LNCaP clone FGC (cell line): ENCODE measurements around the gene FIGNL1.

Source experiments
- DNase-seq: peaks from one replicate; pipeline ENCODE4 v3.0.0-alpha.2; 2011; ENCODE audit warnings: low read depth
- H3K4me3 ChIP-seq: 2 replicates; pipeline ENCODE4 v1.5.1; 2011; ENCODE audit warnings: mild to moderate bottlenecking, low read depth, low read length, control low read depth
- CTCF ChIP-seq: IDR thresholded peaks from 2 replicates; pipeline ENCODE4 v1.5.1; 2012; ENCODE audit warnings: mild to moderate bottlenecking; ENCODE audit not compliant: control insufficient read depth, insufficient read depth; ENCODE audit errors: extremely low read depth

FIGNL1 gene

GRCh38 chr7:50397971-50398324 is 52.2 kb downstream of the FIGNL1 start:
- no peak for TF ChIP-seq CTCF
- no peak for DNase-seq
- no peak overlapping the region for H3K4me3 ChIP-seq

- no peak overlapping the region for H3K4me3 ChIP-seq
- no peak for DNase-seq
- no peak for TF ChIP-seq CTCF
Measured at GRCh38 chr7:50397320-50397970, 52.7 kb downstream of the FIGNL1 start.

- no peak overlapping the region for H3K4me3 ChIP-seq
- no peak for TF ChIP-seq CTCF
- DNase-seq, result no peak
Measured at GRCh38 chr7:50396856-50397255, 53.3 kb downstream of the FIGNL1 start.

GRCh38 chr7:50394315-50394714 is 55.8 kb downstream of the FIGNL1 start:
- TF ChIP-seq CTCF, result no peak
- no peak overlapping the region for H3K4me3 ChIP-seq
- DNase-seq, result no peak
